Astrocyte (in vitro differentiated cells and primary cell): Measurements from ENCODE around the gene GALNT6. TPM values are rescaled to one million over a fixed set of nuclear protein-coding genes. Genes with fewer than 3 reads are reported as not detected.

Experiments used
- DNase-seq: peaks from one replicate; pipeline ENCODE4 v3.0.0-alpha.2; 2010; ENCODE audit warnings: low read depth
- FAIRE-seq: peaks from 2 replicates; lab custom pipeline; 2011; peaks lifted over from hg19 to GRCh38; lab: Jason Lieb, UNC
- H2AFZ ChIP-seq: 2 replicates; pipeline ENCODE4 v1.6.0; 2012; ENCODE audit warnings: low read depth, low read length, inconsistent platforms
- H3K27ac ChIP-seq: 2 replicates; pipeline ENCODE4 v1.5.1; 2011; ENCODE audit warnings: low read depth, low read length, inconsistent platforms
- H3K27me3 ChIP-seq: 2 replicates; pipeline ENCODE4 v1.6.0; 2011; ENCODE audit warnings: low read length, inconsistent platforms; ENCODE audit not compliant: insufficient read depth
- H3K36me3 ChIP-seq: 2 replicates; pipeline ENCODE4 v1.5.1; 2011; ENCODE audit warnings: low read length, inconsistent platforms; ENCODE audit not compliant: insufficient read depth
- H3K4me1 ChIP-seq: 2 replicates; pipeline ENCODE4 v1.5.1; 2011; ENCODE audit warnings: low read length, inconsistent platforms; ENCODE audit not compliant: insufficient read depth
- H3K4me2 ChIP-seq: 2 replicates; pipeline ENCODE4 v1.6.0; 2012; ENCODE audit warnings: low read length, inconsistent platforms
- H3K4me3 ChIP-seq: 2 replicates; pipeline ENCODE4 v1.5.1; 2011; ENCODE audit warnings: low read depth, mild to moderate bottlenecking, low read length, inconsistent platforms; ENCODE audit not compliant: insufficient read depth
- H3K79me2 ChIP-seq: 2 replicates; pipeline ENCODE4 v1.6.0; 2012; ENCODE audit warnings: mild to moderate bottlenecking, low read length, inconsistent platforms; ENCODE audit not compliant: insufficient read depth
- H3K9ac ChIP-seq: 2 replicates; pipeline ENCODE4 v1.6.0; 2012; ENCODE audit warnings: mild to moderate bottlenecking, low read length, inconsistent platforms
- H3K9me3 ChIP-seq: 2 replicates; pipeline ENCODE4 v1.5.1; 2012; ENCODE audit warnings: low read depth, mild to moderate bottlenecking, low read length, inconsistent platforms; ENCODE audit not compliant: insufficient read depth
- H4K20me1 ChIP-seq: 2 replicates; pipeline ENCODE4 v1.6.0; 2012; ENCODE audit warnings: low read length, inconsistent platforms; ENCODE audit not compliant: insufficient read depth
- H3K27ac Mint-ChIP-seq: one replicate; pipeline ENCODE4 v1.8.0; 2021; ENCODE audit warnings: mild to moderate bottlenecking, mixed read lengths; ENCODE audit not compliant: unreplicated experiment
- H3K27me3 Mint-ChIP-seq: one replicate; pipeline ENCODE4 v1.8.0; 2021; ENCODE audit warnings: low read depth, mixed read lengths; ENCODE audit not compliant: unreplicated experiment
- H3K36me3 Mint-ChIP-seq: one replicate; pipeline ENCODE4 v1.8.0; 2021; ENCODE audit warnings: low read depth, mixed read lengths; ENCODE audit not compliant: unreplicated experiment
- H3K4me1 Mint-ChIP-seq: one replicate; pipeline ENCODE4 v1.8.0; 2021; ENCODE audit warnings: low read depth, mixed read lengths; ENCODE audit not compliant: unreplicated experiment
- H3K4me3 Mint-ChIP-seq: one replicate; pipeline ENCODE4 v1.8.0; 2021; ENCODE audit warnings: mild to moderate bottlenecking, moderate library complexity, mixed read lengths; ENCODE audit not compliant: unreplicated experiment
- H3K9me3 Mint-ChIP-seq: one replicate; pipeline ENCODE4 v1.8.0; 2021; ENCODE audit warnings: mild to moderate bottlenecking, mixed read lengths; ENCODE audit not compliant: unreplicated experiment
- EZH2 ChIP-seq: IDR thresholded peaks from 2 replicates; pipeline ENCODE4 v1.6.1; 2012; ENCODE audit warnings: mild to moderate bottlenecking, low read length, inconsistent platforms; ENCODE audit not compliant: insufficient read depth
- total RNA-seq: library from RNA; stranded (reverse); gene quantifications from 2 replicates; pipeline ENCODE4 v1.2.1, GENCODE V29; 2021
- TF ChIP-seq, protein P1 (sequence below): IDR thresholded peaks from 2 replicates; pipeline ENCODE4 v1.5.1; 2011; ENCODE audit warnings: low read depth, mild to moderate bottlenecking, inconsistent platforms, low read length, moderate library complexity; ENCODE audit not compliant: insufficient read depth

Gene GALNT6
- total RNA-seq, 1 donor from 2014 or later: 13.8 TPM

DNA sequence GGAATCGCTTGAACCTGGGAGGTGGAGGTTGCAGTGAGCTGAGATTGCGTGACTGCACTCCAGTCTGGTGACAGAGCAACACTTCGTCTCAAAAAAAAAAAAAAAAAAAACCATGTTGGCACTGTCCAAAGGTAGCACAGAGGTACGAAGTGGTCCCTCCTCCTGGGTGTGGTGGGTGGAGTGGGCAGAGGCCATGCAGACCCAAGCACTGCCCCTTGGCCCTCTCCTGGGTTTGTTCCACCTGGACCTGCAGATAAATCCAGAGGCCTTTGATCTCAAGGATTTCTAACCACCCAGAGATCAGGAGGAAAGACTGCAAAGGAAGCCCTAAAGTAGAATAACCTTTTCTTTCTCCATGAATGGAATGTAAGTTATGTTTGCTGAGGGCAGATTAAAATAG is 8.7 kb upstream of the GALNT6 start:
- Histone ChIP-seq H4K20me1 (no peaks in the 10 kb centered on the region), H3K27me3 (no peaks in the 10 kb centered on the region), H3K9me3 (no peaks in the 10 kb centered on the region), H2AFZ (no peak overlapping the region), H3K79me2 (no peaks in the 10 kb centered on the region), H3K4me1 (peaks cover 4% of the 10 kb centered on the region), H3K4me3 (no peak overlapping the region), H3K27ac (no peak overlapping the region), H3K9ac (no peak overlapping the region), H3K4me2 (no peak overlapping the region), H3K36me3 (no peaks in the 10 kb centered on the region)
- Mint-ChIP-seq H3K27ac (no peak overlapping the region), H3K9me3 (no peaks in the 10 kb centered on the region), H3K36me3 (peaks cover 3% of the 10 kb centered on the region), H3K27me3 (peaks cover 5% of the 10 kb centered on the region), H3K4me3 (no peak overlapping the region), H3K4me1 (no peaks in the 10 kb centered on the region)
- FAIRE-seq: no peak
- TF ChIP-seq, protein P1, sequence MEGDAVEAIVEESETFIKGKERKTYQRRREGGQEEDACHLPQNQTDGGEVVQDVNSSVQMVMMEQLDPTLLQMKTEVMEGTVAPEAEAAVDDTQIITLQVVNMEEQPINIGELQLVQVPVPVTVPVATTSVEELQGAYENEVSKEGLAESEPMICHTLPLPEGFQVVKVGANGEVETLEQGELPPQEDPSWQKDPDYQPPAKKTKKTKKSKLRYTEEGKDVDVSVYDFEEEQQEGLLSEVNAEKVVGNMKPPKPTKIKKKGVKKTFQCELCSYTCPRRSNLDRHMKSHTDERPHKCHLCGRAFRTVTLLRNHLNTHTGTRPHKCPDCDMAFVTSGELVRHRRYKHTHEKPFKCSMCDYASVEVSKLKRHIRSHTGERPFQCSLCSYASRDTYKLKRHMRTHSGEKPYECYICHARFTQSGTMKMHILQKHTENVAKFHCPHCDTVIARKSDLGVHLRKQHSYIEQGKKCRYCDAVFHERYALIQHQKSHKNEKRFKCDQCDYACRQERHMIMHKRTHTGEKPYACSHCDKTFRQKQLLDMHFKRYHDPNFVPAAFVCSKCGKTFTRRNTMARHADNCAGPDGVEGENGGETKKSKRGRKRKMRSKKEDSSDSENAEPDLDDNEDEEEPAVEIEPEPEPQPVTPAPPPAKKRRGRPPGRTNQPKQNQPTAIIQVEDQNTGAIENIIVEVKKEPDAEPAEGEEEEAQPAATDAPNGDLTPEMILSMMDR: no peak
- no peak for TF ChIP-seq EZH2
- DNase-seq: no peak

DNA sequence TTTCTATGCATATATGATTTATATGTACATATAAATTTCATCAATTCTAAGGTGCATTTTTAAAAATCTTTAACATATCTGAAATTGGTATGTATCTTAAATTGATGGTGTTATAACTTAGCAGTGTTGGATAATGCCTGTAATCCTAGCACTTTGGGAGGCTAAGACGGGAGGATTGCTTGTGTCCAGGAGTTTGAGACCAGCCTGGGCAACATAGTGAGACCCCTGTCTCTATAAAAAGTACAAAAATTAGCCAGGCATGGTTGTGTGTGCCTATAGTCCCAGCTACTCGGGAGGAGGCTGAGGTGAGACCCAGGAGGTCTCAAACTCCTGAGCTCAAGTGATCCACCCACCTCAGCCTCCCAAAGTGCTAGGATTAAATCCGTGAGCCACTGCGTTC is 6.5 kb upstream of the GALNT6 start:
- FAIRE-seq: no peak

More for the DNA sequence above, 6.5 kb upstream of the GALNT6 start:
- H3K79me2 ChIP-seq: no peaks in the 10 kb centered on the region
- H3K36me3 Mint-ChIP-seq: no peaks in the 10 kb centered on the region
- no peaks in the 10 kb centered on the region for H3K27me3 ChIP-seq
- H3K27me3 Mint-ChIP-seq: peaks cover 2% of the 10 kb centered on the region
- H3K9ac ChIP-seq: no peak overlapping the region
- H3K4me1 Mint-ChIP-seq: peaks cover 14% of the 10 kb centered on the region
- H3K4me3 Mint-ChIP-seq: no peak overlapping the region
- H2AFZ ChIP-seq: no peak overlapping the region
- H3K9me3 Mint-ChIP-seq: no peaks in the 10 kb centered on the region
- no peaks in the 10 kb centered on the region for H4K20me1 ChIP-seq
- H3K4me1 ChIP-seq: peaks cover 14% of the 10 kb centered on the region
- H3K27ac ChIP-seq: no peak overlapping the region
- no peak overlapping the region for H3K27ac Mint-ChIP-seq
- no peak for DNase-seq
- H3K4me3 ChIP-seq: no peak overlapping the region
- H3K36me3 ChIP-seq: no peaks in the 10 kb centered on the region
- H3K9me3 ChIP-seq: no peaks in the 10 kb centered on the region
- TF ChIP-seq EZH2: no peak
- TF ChIP-seq, protein P1: no peak
- no peak overlapping the region for H3K4me2 ChIP-seq
